AG09309 (cell line): ENCODE results near the gene ATP8A2.

Experiments used
- DNase-seq: peaks from one replicate; pipeline ENCODE4 v3.0.0-alpha.2; 2010; ENCODE audit warnings: low read depth
- H3K4me3 ChIP-seq: 2 replicates; pipeline ENCODE4 v1.5.1; 2011; ENCODE audit warnings: mild to moderate bottlenecking, low read depth, low read length, moderate library complexity; ENCODE audit not compliant: control insufficient read depth
- CTCF ChIP-seq: IDR thresholded peaks from 2 replicates; pipeline ENCODE4 v1.5.1; 2011; ENCODE audit warnings: mild to moderate bottlenecking, low read depth, low read length, inconsistent platforms; ENCODE audit not compliant: insufficient read depth, control insufficient read depth; ENCODE audit errors: missing control alignments

The ATP8A2 gene

GRCh38 chr13:25761041-25761440 lies 389.3 kb downstream of the ATP8A2 start:
- H3K4me3 ChIP-seq = no peak overlapping the region
- TF ChIP-seq CTCF = no peak
- no peak for DNase-seq

- DNase-seq = no peak
- TF ChIP-seq CTCF = no peak
- H3K4me3 ChIP-seq = no peak overlapping the region
Measured at GRCh38 chr13:25762281-25762680, 390.5 kb downstream of the ATP8A2 start.

- no peak for TF ChIP-seq CTCF
- no peak overlapping the region for H3K4me3 ChIP-seq
- DNase-seq = no peak
Measured at GRCh38 chr13:25762795-25763377, 391.1 kb downstream of the ATP8A2 start.

- DNase-seq = no peak
- no peak for TF ChIP-seq CTCF
Measured at GRCh38 chr13:25764378-25764777, 392.6 kb downstream of the ATP8A2 start.

GRCh38 chr13:25765266-25765665 lies 393.5 kb downstream of the ATP8A2 start:
- no peak overlapping the region for H3K4me3 ChIP-seq
- TF ChIP-seq CTCF = no peak
- DNase-seq = no peak

More at GRCh38 chr13:25764378-25764777, 392.6 kb downstream of the ATP8A2 start:
- no peak overlapping the region for H3K4me3 ChIP-seq

GRCh38 chr13:25766576-25766975 lies 394.8 kb downstream of the ATP8A2 start:
- DNase-seq = no peak
- TF ChIP-seq CTCF = no peak
- no peak overlapping the region for H3K4me3 ChIP-seq

GRCh38 chr13:25766991-25767390 lies 395.2 kb downstream of the ATP8A2 start:
- H3K4me3 ChIP-seq = no peak overlapping the region
- no peak for TF ChIP-seq CTCF
- DNase-seq = no peak
